ENCODE data around the gene SEL1L. TPM values are rescaled to one million over a fixed set of nuclear protein-coding genes. Genes with fewer than 3 reads are reported as not detected.

The SEL1L gene
- 22.1 TPM for total RNA-seq
- polyA plus RNA-seq, result 17.0 TPM
- long read RNA-seq, donor 1, result 0 reads
- long read RNA-seq, donor 2, result 0 reads
- long read RNA-seq, donor 3, full-length matches to known transcripts, result 4 of 4 reads
- long read RNA-seq, donor 3, partial matches to known transcripts, result 0 of 4 reads
- long read RNA-seq, donor 3, other reads (novel, unspliced or antisense), result 0 of 4 reads
- long read RNA-seq, donor 4, full-length matches to known transcripts, result 1 of 1 reads
- long read RNA-seq, donor 4, partial matches to known transcripts, result 0 of 1 reads
- long read RNA-seq, donor 4, other reads (novel, unspliced or antisense), result 0 of 1 reads
- long read RNA-seq, donor 5, full-length matches to known transcripts, result 6 of 6 reads
- long read RNA-seq, donor 5, partial matches to known transcripts, result 0 of 6 reads
- long read RNA-seq, donor 5, other reads (novel, unspliced or antisense), result 0 of 6 reads
- long read RNA-seq, donor 6, full-length matches to known transcripts, result 6 of 6 reads
- long read RNA-seq, donor 6, partial matches to known transcripts, result 0 of 6 reads
- long read RNA-seq, donor 6, other reads (novel, unspliced or antisense), result 0 of 6 reads
- long read RNA-seq, donor 7, full-length matches to known transcripts, result 2 of 2 reads
- long read RNA-seq, donor 7, partial matches to known transcripts, result 0 of 2 reads
- long read RNA-seq, donor 7, other reads (novel, unspliced or antisense), result 0 of 2 reads
- long read RNA-seq, donor 8, full-length matches to known transcripts, result 2 of 2 reads
- long read RNA-seq, donor 8, partial matches to known transcripts, result 0 of 2 reads
- long read RNA-seq, donor 8, other reads (novel, unspliced or antisense), result 0 of 2 reads
- long read RNA-seq, donor 9, full-length matches to known transcripts, result 3 of 3 reads
- long read RNA-seq, donor 9, partial matches to known transcripts, result 0 of 3 reads
- long read RNA-seq, donor 9, other reads (novel, unspliced or antisense), result 0 of 3 reads
- long read RNA-seq, donor 10, full-length matches to known transcripts, result 3 of 3 reads
- long read RNA-seq, donor 10, partial matches to known transcripts, result 0 of 3 reads
- long read RNA-seq, donor 10, other reads (novel, unspliced or antisense), result 0 of 3 reads

DNA sequence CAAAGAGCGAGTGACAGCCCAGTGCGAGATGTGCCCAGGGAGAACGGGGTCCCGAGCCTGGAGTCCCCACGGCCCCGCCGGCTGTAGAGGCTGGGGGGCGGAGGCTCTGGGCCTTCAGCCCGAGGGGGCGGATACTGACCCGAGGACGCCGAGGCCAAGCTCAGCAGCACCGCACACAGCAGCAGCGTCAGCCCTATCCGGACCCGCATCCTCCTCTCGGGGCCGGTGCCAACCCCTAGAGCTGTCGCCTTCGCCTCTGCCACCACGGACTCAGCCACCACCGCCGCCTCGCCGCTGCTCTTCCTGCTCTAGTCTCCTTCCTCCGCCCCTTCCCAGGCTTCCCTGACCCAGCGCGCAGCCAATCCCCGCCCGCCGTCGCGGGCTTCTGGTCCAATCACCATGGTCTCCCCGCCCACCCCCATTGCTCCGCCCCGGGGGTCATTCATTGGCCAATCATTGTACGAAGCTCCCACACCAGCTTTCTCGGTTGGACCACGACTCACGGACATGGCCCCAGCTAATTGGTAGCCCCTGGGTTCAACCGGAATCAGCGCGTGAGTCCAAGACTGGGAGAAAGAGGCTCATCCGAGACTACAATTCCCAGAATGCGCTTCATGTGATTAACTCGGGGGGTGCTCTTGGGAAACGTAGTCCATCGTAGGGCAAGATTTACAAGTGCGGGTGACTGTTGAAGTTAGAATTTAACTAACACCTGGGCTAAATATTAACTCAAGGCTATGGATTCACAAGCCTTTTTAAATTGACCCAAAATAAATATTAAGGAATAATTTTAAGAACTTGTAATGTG, at the start of gene SEL1L:
Gene SEL1L, minus strand, starts transcription at position 318 of the 808 bp plus-strand sequence. Its CDS starts 109 bp downstream, at position 209.
- under 1% methylated on average over 50 of the region's 50 CpGs for WGBS
- Histone ChIP-seq H3K9me3 (ENCODE audit: control insufficient read depth in 2 of 2, insufficient read depth in 1 of 2, low read length in 1 of 2) (no peaks in the 10 kb centered on the region), H3K4me3 (ENCODE audit: low read length in 2 of 2) (peak within 1 kb of the TSS; percentile 77 to 95), H3K27me3 (ENCODE audit: control insufficient read depth in 2 of 2, insufficient read depth in 1 of 2, low read length in 1 of 2) (no peaks in the 10 kb centered on the region), H3K36me3 (ENCODE audit: control insufficient read depth in 2 of 2, insufficient read depth in 2 of 2, low read length in 1 of 2) (no peaks in the 10 kb centered on the region), H3K27ac (ENCODE audit: low read depth in 1 of 2, low read length in 1 of 2) (peak within 1 kb of the TSS; percentile 33 to 52), H3K4me1 (ENCODE audit: control insufficient read depth in 2 of 2, insufficient read depth in 2 of 2, low read length in 2 of 2) (no peaks in the 10 kb centered on the region)
- DNase-seq (ENCODE audit: low read depth in 6 of 9, low spot score in 9 of 9), result peak; percentile 93 to 100 (median 99)

DNA sequence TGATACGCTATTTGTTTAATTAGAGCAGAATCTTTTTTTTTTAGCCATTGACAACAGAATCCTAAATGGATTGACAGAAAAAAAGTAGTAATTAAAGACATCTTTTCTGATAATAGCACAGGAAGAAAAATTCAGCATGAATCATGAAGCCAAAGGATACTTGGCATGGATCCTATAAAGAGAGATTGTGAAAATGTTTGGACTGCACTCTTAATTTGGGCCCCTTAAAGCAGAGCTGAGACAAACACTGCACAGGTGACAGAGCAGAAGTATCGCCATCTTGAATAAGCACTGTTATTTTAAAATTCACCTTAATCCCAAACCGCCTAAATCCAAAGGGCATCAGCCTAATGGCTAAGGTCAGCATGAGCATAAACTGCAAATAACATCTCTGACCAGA, 48.8 kb upstream of the SEL1L start:
- Histone ChIP-seq H3K27me3 (ENCODE audit: control insufficient read depth in 2 of 2, insufficient read depth in 1 of 2, low read length in 1 of 2) (no peaks in the 10 kb centered on the region), H3K4me1 (ENCODE audit: control insufficient read depth in 2 of 2, insufficient read depth in 2 of 2, low read length in 2 of 2) (no peaks in the 10 kb centered on the region), H3K9me3 (ENCODE audit: control insufficient read depth in 2 of 2, insufficient read depth in 1 of 2, low read length in 1 of 2) (no peaks in the 10 kb centered on the region), H3K4me3 (ENCODE audit: low read length in 2 of 2) (no peak overlapping the region), H3K36me3 (ENCODE audit: control insufficient read depth in 2 of 2, insufficient read depth in 2 of 2, low read length in 1 of 2) (no peaks in the 10 kb centered on the region), H3K27ac (ENCODE audit: low read depth in 1 of 2, low read length in 1 of 2) (no peak overlapping the region)
- 96% methylated on average over 3 of the region's 3 CpGs for WGBS
- no peak for DNase-seq (ENCODE audit: low read depth in 6 of 9, low spot score in 9 of 9)

DNA sequence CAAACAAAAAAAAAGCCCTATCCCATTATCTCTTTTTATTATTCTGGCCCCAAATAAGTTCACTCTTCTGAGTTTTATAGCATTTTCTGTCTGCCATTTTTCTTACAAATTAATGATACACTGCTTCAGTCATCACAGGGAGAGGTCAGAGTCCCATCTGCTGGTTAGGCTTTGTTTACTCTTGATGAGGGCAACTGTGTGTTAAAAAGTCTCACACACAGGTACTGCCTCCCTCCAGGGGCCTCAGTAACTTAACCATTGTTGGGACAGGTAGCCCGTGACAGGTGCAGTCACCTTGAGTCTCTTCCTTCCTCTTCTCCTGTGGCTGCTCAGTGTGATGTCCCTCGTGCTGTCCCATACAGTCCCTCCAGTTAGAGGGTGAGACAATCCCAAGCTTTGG, 45.5 kb upstream of the SEL1L start:
- WGBS, result 85% methylated on average over 2 of the region's 2 CpGs
- no peak for DNase-seq (ENCODE audit: low read depth in 6 of 9, low spot score in 9 of 9)
- no peak overlapping the region for H3K4me3 ChIP-seq (ENCODE audit: low read length in 2 of 2)
- no peaks in the 10 kb centered on the region for H3K4me1 ChIP-seq (ENCODE audit: control insufficient read depth in 2 of 2, insufficient read depth in 2 of 2, low read length in 2 of 2)
- no peak overlapping the region for H3K27ac ChIP-seq (ENCODE audit: low read depth in 1 of 2, low read length in 1 of 2)
- H3K36me3 ChIP-seq (ENCODE audit: control insufficient read depth in 2 of 2, insufficient read depth in 2 of 2, low read length in 1 of 2), result no peaks in the 10 kb centered on the region
- no peaks in the 10 kb centered on the region for H3K27me3 ChIP-seq (ENCODE audit: control insufficient read depth in 2 of 2, insufficient read depth in 1 of 2, low read length in 1 of 2)
- no peaks in the 10 kb centered on the region for H3K9me3 ChIP-seq (ENCODE audit: control insufficient read depth in 2 of 2, insufficient read depth in 1 of 2, low read length in 1 of 2)

DNA sequence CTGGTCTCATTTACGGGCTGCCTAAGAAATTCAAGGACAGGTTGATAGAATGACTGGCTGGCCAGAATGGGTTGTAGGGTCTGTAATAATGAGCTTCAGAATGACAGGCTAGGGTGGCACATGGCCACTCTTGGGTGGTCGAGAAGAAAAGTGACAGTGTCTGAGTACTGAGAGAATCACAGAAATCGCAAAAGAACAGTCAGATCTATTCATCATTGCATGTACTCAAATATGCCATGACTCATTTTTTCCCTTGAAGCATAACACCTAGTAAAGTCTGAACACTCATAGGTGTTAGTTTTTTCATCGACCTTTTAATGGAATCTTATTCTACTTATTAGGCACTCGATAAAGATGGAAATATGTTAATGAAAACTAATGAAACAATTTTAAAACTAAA, 37.8 kb upstream of the SEL1L start:
- Histone ChIP-seq H3K4me3 (ENCODE audit: low read length in 2 of 2) (no peak overlapping the region), H3K27ac (ENCODE audit: low read depth in 1 of 2, low read length in 1 of 2) (no peak overlapping the region), H3K4me1 (ENCODE audit: control insufficient read depth in 2 of 2, insufficient read depth in 2 of 2, low read length in 2 of 2) (no peaks in the 10 kb centered on the region), H3K36me3 (ENCODE audit: control insufficient read depth in 2 of 2, insufficient read depth in 2 of 2, low read length in 1 of 2) (no peaks in the 10 kb centered on the region), H3K27me3 (ENCODE audit: control insufficient read depth in 2 of 2, insufficient read depth in 1 of 2, low read length in 1 of 2) (no peaks in the 10 kb centered on the region), H3K9me3 (ENCODE audit: control insufficient read depth in 2 of 2, insufficient read depth in 1 of 2, low read length in 1 of 2) (no peaks in the 10 kb centered on the region)
- DNase-seq (ENCODE audit: low read depth in 6 of 9, low spot score in 9 of 9), result no peak
- WGBS, result 95% methylated on average over 5 of the region's 5 CpGs

DNA sequence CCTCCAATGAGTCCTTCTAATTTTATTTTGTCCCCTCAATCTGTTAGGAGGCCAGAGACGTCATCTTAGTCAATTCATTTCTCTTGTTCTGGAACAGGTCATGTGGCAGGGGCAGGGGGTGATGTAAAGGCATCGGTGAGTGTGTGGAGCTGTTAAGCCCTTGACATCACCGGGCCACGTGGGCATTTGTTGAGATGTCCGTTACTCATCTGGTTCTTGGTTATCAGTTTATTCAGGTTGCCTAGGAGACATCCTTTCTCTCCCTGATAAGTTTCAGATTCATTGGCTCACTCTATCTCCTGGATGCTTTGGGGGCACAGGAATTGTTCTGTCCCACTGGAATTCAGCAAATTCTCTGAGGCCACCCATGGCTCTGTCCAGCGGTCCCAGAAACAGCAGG, 33.6 kb upstream of the SEL1L start:
- Histone ChIP-seq H3K27me3 (ENCODE audit: control insufficient read depth in 2 of 2, insufficient read depth in 1 of 2, low read length in 1 of 2) (no peaks in the 10 kb centered on the region), H3K4me3 (ENCODE audit: low read length in 2 of 2) (no peak overlapping the region), H3K27ac (ENCODE audit: low read depth in 1 of 2, low read length in 1 of 2) (no peak overlapping the region), H3K4me1 (ENCODE audit: control insufficient read depth in 2 of 2, insufficient read depth in 2 of 2, low read length in 2 of 2) (no peaks in the 10 kb centered on the region), H3K36me3 (ENCODE audit: control insufficient read depth in 2 of 2, insufficient read depth in 2 of 2, low read length in 1 of 2) (no peaks in the 10 kb centered on the region), H3K9me3 (ENCODE audit: control insufficient read depth in 2 of 2, insufficient read depth in 1 of 2, low read length in 1 of 2) (no peaks in the 10 kb centered on the region)
- no peak for DNase-seq (ENCODE audit: low read depth in 6 of 9, low spot score in 9 of 9)
- WGBS, result 95% methylated on average over 6 of the region's 6 CpGs

DNA sequence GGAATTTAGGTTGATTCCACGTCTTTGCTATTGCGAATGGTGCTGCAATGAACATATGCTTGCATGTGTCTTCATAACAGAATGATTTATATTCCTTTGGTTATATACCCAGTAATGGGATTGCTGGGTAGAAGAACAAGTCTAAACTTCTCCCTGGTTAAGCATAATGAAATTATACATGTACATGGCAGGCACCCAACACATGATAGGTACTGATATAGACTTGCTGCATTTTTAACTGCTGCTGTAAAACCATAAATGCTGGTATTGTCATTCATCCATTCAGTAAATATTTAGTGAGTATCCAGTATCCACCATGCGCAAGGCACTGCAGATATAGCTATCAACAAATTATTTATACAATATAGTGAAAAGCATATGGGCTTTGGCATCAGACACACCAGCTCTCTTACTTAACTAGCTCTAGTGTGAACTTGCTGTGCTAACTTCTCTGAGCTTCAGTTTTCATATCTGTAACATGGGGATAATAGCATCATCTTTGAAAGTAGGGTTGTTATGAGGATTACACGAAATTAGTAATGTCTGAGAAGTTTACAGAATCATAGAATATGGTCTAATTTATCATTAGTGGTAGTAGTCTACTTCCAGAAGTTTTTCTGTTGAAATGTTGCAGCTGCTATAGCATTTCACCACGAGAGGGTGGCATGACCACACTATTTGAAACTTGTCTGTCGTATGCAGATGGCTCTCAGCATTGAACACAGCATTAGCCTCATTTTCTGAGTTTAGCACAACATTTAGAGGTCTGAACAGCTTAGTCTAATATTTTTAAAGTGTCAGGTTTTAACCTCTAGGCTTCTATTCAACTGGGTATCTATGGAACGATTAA, 32.0 kb upstream of the SEL1L start:
- Histone ChIP-seq H3K9me3 (ENCODE audit: control insufficient read depth in 2 of 2, insufficient read depth in 1 of 2, low read length in 1 of 2) (no peaks in the 10 kb centered on the region), H3K36me3 (ENCODE audit: control insufficient read depth in 2 of 2, insufficient read depth in 2 of 2, low read length in 1 of 2) (no peaks in the 10 kb centered on the region), H3K4me3 (ENCODE audit: low read length in 2 of 2) (no peak overlapping the region), H3K27me3 (ENCODE audit: control insufficient read depth in 2 of 2, insufficient read depth in 1 of 2, low read length in 1 of 2) (no peaks in the 10 kb centered on the region), H3K27ac (ENCODE audit: low read depth in 1 of 2, low read length in 1 of 2) (no peak overlapping the region), H3K4me1 (ENCODE audit: control insufficient read depth in 2 of 2, insufficient read depth in 2 of 2, low read length in 2 of 2) (no peaks in the 10 kb centered on the region)
- 64% methylated on average over 7 of the region's 7 CpGs for WGBS
- peak in 1 of 9 donors; percentile 19 for DNase-seq (ENCODE audit: low read depth in 6 of 9, low spot score in 9 of 9)

DNA sequence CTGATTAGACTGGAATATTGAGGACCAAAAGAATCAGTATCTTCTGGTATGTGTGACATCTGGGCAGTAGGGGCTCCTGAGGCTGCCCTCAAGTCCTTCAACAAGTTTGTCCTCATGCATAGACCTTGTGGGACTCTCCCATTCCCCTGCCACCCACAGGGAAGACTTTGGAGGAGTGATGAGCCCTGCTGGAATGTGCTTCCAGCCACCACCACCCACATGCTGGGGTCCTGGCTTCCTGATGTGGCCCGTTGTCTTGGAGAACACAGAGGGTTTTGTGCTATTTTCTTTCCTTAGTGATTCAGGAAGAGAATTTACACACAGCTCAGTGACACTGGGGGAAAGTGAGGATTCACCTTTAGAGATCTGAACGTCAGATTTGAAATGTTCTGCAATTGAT, 29.2 kb upstream of the SEL1L start:
- Histone ChIP-seq H3K4me3 (ENCODE audit: low read length in 2 of 2) (no peak overlapping the region), H3K27me3 (ENCODE audit: control insufficient read depth in 2 of 2, insufficient read depth in 1 of 2, low read length in 1 of 2) (no peaks in the 10 kb centered on the region), H3K36me3 (ENCODE audit: control insufficient read depth in 2 of 2, insufficient read depth in 2 of 2, low read length in 1 of 2) (no peaks in the 10 kb centered on the region), H3K9me3 (ENCODE audit: control insufficient read depth in 2 of 2, insufficient read depth in 1 of 2, low read length in 1 of 2) (no peaks in the 10 kb centered on the region), H3K27ac (ENCODE audit: low read depth in 1 of 2, low read length in 1 of 2) (no peak overlapping the region), H3K4me1 (ENCODE audit: control insufficient read depth in 2 of 2, insufficient read depth in 2 of 2, low read length in 2 of 2) (no peaks in the 10 kb centered on the region)
- WGBS, result 92% methylated on average over 2 of the region's 2 CpGs
- DNase-seq (ENCODE audit: low read depth in 6 of 9, low spot score in 9 of 9), result no peak

All from thymus (tissue), 14 donors.